NCI-H146 treated with DMSO at 0.1 percent for 48 hours (cell line): ENCODE results near the gene CRYL1.

Source experiments
- DNase-seq: peaks from one replicate; lab custom pipeline; 2025; ENCODE audit not compliant: unreplicated experiment; lab: John Stamatoyannopoulos, UW

Gene CRYL1

DNA sequence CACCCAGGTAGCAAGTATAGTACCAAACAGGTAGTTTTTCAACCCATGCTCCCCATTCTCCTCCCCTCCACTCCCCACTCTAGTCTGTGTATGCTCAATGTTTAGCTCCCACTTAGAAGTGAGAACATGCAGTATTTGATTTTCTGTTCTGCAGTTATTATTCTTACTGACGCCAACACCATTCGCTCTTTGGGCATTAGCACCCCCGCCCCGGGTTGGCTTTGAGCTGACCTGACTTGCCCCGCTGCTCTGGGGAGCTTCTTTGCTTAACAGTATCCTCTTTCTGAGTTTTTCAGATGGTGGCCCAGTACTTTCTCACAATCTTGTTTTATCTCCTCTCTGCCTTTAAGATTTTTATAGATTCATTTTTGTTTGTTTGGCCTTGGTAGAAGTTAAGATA, 138.7 kb downstream of the CRYL1 start:
- no peak for DNase-seq

- DNase-seq: no peak
These were observed 142.6 kb downstream of the CRYL1 start for GRCh38 chr13:20383058-20383457.

- no peak for DNase-seq
These were observed 144.3 kb downstream of the CRYL1 start for GRCh38 chr13:20381401-20381800.

- DNase-seq: no peak
These were observed 146.9 kb downstream of the CRYL1 start for GRCh38 chr13:20378721-20379120.

- no peak for DNase-seq
These were observed 147.9 kb downstream of the CRYL1 start for GRCh38 chr13:20377720-20378119.

GRCh38 chr13:20375871-20376270, 149.8 kb downstream of the CRYL1 start:
- no peak for DNase-seq

DNA sequence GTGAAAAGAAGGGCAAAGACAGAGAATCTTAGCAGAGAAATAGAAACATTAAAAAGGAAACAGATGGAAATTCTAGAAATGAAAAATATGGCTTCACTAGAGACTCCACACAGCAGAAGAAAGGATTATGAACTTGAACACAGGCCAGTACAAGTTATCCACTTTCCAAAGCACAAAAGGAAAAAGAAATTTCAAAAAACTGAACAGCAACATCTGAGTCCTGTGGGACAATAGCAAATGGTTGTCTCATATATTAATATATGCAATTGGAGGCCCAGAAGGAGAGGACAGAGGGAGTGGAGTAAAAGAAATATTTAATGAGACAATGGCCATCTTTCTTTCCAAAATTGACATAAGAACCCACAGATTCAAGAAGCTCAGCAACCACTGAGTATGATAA, 151.8 kb downstream of the CRYL1 start:
- DNase-seq: no peak

DNA sequence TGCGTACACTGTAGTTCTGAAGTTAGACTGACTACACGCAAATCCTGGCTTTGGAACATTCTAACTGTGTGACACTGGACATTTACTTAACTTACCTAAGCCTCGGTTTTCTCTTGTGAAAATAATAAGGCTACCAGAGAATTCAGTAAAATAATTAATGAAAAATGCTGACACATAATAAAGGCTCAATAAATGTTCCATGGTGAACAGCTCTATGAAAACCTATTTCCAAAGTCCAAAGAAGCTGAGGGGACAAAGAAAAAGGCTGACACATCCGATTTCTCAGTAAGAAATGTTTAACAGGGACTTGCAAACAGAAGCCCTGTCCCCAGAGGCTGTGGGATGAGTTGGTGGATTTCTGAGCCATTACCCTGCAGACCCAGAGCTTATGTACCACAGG, 153.8 kb downstream of the CRYL1 start:
- DNase-seq: no peak

- no peak for DNase-seq
These were observed 154.7 kb downstream of the CRYL1 start for GRCh38 chr13:20370815-20371421.

GRCh38 chr13:20369886-20370361, 155.7 kb downstream of the CRYL1 start:
- DNase-seq: no peak

GRCh38 chr13:20366056-20366455, 159.6 kb downstream of the CRYL1 start:
- DNase-seq: no peak

GRCh38 chr13:20363603-20364002, 162.1 kb downstream of the CRYL1 start:
- DNase-seq: no peak

DNA sequence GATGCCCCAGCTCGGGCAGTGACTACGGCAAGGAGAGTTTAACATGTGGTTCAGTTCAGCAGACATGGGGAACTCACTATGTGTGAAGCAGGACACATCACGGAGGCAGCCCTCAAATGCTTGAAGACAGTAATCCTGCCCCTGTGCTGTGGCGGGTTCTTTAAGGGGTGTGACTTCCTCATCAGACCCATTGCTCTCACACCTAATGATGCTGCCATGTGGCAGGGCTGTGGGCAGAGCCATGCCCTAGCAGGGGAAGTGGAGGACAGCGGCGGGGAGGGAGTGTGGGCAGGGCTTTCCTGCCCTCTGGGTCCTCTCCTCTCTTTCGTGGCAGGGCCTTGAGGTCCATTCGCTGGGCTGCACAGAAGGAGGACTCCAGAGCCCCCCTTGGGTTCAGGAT, 162.5 kb downstream of the CRYL1 start:
- DNase-seq: no peak

GRCh38 chr13:20362484-20363041, 163.1 kb downstream of the CRYL1 start:
- no peak for DNase-seq

DNA sequence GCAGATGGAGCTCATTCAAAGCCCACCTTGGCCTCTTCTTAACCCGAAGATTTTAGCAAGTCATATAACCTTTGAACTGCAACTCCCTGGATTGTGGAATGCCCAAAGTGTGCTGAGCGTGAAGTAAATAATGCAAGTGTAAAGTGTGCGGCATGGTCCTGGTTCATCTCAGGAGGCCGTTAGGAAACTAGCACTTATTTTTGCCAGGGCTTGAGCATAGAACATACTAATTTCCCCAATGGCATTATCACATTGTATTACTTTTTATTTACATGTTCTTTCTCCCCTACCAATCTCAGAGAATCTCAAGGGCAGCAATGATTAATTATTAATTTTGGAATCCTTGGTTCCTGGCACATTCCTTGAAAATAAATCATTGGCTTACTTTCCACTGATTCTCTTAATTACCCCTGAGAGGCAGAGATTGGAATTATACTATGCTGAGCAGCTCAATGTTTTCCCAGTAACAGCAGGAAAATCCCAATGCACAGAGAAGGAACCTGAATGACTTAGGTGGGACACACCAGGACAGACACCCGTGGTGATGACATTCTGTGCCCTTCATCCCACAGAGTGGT, 164.7 kb downstream of the CRYL1 start:
- no peak for DNase-seq

DNA sequence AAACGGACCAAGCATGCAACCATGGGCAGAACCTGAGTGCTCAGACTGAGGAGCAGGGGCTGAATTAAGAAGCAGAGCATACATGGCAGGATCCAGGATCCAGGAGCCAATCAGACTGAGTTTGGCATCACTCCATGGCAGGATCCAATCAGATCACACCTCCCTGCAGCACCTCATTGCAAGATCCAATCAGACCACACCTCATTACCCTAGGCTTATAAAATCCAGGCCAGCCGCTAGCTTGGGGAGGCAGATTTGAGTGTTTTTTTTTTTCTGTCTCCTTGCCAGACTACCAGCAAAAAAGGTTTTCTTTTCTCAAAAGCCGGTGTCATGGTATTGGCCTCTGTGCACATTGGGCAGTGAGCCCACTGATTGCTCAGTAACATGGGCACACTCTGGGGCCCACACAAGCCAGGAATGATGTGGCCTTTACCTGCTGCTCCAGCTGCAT, 165.6 kb downstream of the CRYL1 start:
- DNase-seq: no peak

DNA sequence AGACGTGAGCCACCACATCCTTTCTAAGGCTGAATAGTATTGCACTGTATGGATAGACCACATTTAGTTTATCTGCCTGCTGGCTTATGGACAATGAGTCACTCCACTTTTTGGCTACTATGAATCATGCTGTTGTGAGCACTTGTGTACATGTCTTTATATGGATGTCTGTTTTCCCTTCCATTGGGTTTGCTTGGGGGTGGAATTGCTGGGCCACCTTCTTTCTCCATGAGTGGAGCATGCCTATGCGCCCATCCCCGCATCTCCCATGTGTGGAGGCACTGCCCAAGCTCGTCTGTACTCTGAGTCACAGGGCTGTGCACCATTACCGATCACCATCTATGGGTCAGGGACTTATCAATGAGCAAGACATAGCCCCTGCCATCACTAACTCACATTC, 166.3 kb downstream of the CRYL1 start:
- no peak for DNase-seq

DNA sequence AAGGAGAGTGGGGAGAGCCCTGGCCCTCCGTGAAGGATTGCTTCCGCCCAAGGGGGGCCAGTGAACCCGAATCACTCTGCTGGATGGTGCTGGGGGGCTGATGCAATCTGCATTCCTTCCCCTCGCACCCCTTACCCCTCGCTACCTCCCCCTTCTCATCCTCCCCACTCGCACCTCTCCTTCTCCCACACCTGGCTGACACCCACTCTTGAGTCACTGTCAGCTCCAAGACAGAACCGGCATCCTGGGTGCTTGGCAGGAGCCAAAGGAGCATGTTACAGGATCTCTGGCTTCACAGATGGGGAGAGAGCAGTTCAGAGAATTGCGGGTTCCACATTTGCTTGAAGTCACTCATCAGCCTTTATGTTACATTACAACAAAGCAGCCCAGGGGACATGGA, 167.6 kb downstream of the CRYL1 start:
- DNase-seq: no peak

DNA sequence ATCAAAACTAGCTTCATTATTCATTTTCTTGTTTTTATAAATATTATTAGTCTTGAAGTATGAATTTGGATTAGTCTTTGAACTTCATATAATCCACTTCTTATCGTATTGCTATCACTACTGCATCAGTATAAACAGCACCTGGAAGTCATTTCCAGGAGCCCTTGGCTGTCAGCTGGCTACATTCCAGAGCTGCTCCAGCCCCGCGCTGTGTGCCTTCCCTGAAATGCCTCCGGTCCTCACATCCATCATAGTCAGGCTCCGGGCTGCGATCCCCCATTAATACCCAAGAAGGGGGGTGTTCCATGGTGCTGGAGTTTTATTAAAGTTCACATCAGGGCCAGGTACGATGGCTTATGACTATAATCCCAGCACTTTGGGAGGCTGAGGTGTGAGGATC, 169.2 kb downstream of the CRYL1 start:
- DNase-seq: no peak

GRCh38 chr13:20354722-20355121, 170.9 kb downstream of the CRYL1 start:
- DNase-seq: no peak

- DNase-seq: no peak
These were observed 171.7 kb downstream of the CRYL1 start for GRCh38 chr13:20353973-20354372.
